DND-41 (cell line): ENCODE measurements around the gene RNU6-1.
A peak's percentile ranks its signal among the peaks of the same experiment; 100 is the strongest.

Experiments
- ATAC-seq: fragments of 200-7000 bp; cut with Tn5 transposase; 3 replicates; pipeline ENCODE4 v1.9.1; 2021; ENCODE audit warnings: low read depth; ENCODE audit not compliant: insufficient read depth
- DNase-seq: peaks from one replicate; pipeline ENCODE4 v3.0.0-alpha.2; 2020
- H2AFZ ChIP-seq: 2 replicates; pipeline ENCODE4 v1.6.0; 2012; ENCODE audit warnings: low read depth, low read length
- H3K27ac ChIP-seq: 2 replicates; pipeline ENCODE4 v1.5.1; 2012; ENCODE audit warnings: low read length, inconsistent platforms
- H3K27me3 ChIP-seq: fragments of 200-600 bp; sonication (generic); 2 replicates; pipeline ENCODE4 v1.6.0; 2012; ENCODE audit warnings: low read length, mild to moderate bottlenecking, inconsistent platforms; ENCODE audit not compliant: insufficient read depth, poor library complexity
- H3K36me3 ChIP-seq: 2 replicates; pipeline ENCODE4 v1.5.1; 2012; ENCODE audit warnings: low read length, inconsistent platforms; ENCODE audit not compliant: insufficient read depth
- H3K4me1 ChIP-seq: 2 replicates; pipeline ENCODE4 v1.5.1; 2012; ENCODE audit warnings: mild to moderate bottlenecking, low read length; ENCODE audit not compliant: insufficient read depth
- H3K4me2 ChIP-seq: 2 replicates; pipeline ENCODE4 v1.6.0; 2012; ENCODE audit warnings: mild to moderate bottlenecking, moderate library complexity, low read length, inconsistent platforms; ENCODE audit not compliant: insufficient read depth
- H3K4me3 ChIP-seq, 2 experiments: fragments of 200-600 bp in 1 of 2; shearing (Covaris generic) in 1 of 2; 2 replicates each; pipeline ENCODE4 v1.5.1; 2012 to 2016; ENCODE audit warnings: inconsistent platforms in 2 of 2, low read length in 2 of 2, mild to moderate bottlenecking in 2 of 2, low read depth in 1 of 2, moderate library complexity in 1 of 2
- H3K79me2 ChIP-seq: 2 replicates; pipeline ENCODE4 v1.6.0; 2012; ENCODE audit warnings: low read length, inconsistent platforms; ENCODE audit not compliant: insufficient read depth
- H3K9ac ChIP-seq: 2 replicates; pipeline ENCODE4 v1.6.0; 2012; ENCODE audit warnings: low read depth, mild to moderate bottlenecking, inconsistent platforms, low read length, moderate library complexity
- H3K9me3 ChIP-seq: 2 replicates; pipeline ENCODE4 v1.5.1; 2012; ENCODE audit warnings: low read length, moderate library complexity, mild to moderate bottlenecking, inconsistent platforms; ENCODE audit not compliant: insufficient read depth, severe bottlenecking
- H4K20me1 ChIP-seq: 2 replicates; pipeline ENCODE4 v1.6.0; 2012; ENCODE audit warnings: low read length; ENCODE audit not compliant: insufficient read depth
- CTCF ChIP-seq: IDR thresholded peaks from 2 replicates; pipeline ENCODE4 v1.5.1; 2012; ENCODE audit warnings: borderline replicate concordance, low read length, moderate library complexity, mild to moderate bottlenecking; ENCODE audit not compliant: poor library complexity, severe bottlenecking; ENCODE audit errors: extremely low read depth
- EZH2 ChIP-seq: IDR thresholded peaks from 3 replicates; pipeline ENCODE4 v1.6.1; 2012; ENCODE audit warnings: borderline replicate concordance, low read depth, mild to moderate bottlenecking, moderate library complexity, low read length, inconsistent platforms; ENCODE audit not compliant: severe bottlenecking

The RNU6-1 gene

GRCh38 chr15:67832897-67833709 lies 6.7 kb downstream of the RNU6-1 start:
- no peaks in the 10 kb centered on the region for H3K79me2 ChIP-seq
- no peak for ATAC-seq
- H2AFZ ChIP-seq = no peak overlapping the region
- peaks cover 16% of the 10 kb centered on the region for H3K4me1 ChIP-seq
- no peak overlapping the region for H3K4me2 ChIP-seq
- H3K27me3 ChIP-seq = no peaks in the 10 kb centered on the region
- no peaks in the 10 kb centered on the region; the same call in 1 of the 2 replicates for H3K36me3 ChIP-seq
- no peak overlapping the region for H3K9ac ChIP-seq
- TF ChIP-seq CTCF (no peak), EZH2 (no peak)
- no peaks in the 10 kb centered on the region for H3K9me3 ChIP-seq
- DNase-seq = no peak
- no peaks in the 10 kb centered on the region for H4K20me1 ChIP-seq
- no peak overlapping the region for H3K4me3 ChIP-seq
- no peak overlapping the region for H3K27ac ChIP-seq

GRCh38 chr15:67832031-67832551 lies 7.8 kb downstream of the RNU6-1 start:
- Histone ChIP-seq H3K9ac (no peak overlapping the region), H3K4me1 (peaks cover 15% of the 10 kb centered on the region), H3K4me3 (no peak overlapping the region), H3K79me2 (no peaks in the 10 kb centered on the region), H4K20me1 (no peaks in the 10 kb centered on the region), H2AFZ (no peak overlapping the region), H3K27ac (no peak overlapping the region), H3K9me3 (no peaks in the 10 kb centered on the region), H3K4me2 (no peak overlapping the region), H3K36me3 (no peaks in the 10 kb centered on the region; the same call in 1 of the 2 replicates), H3K27me3 (no peaks in the 10 kb centered on the region)
- TF ChIP-seq EZH2 (no peak), CTCF (peak; percentile 12)
- ATAC-seq (no peak), DNase-seq (no peak)

GRCh38 chr15:67831363-67831762 lies 8.5 kb downstream of the RNU6-1 start:
- no peaks in the 10 kb centered on the region for H3K9me3 ChIP-seq
- H4K20me1 ChIP-seq = no peaks in the 10 kb centered on the region
- H3K4me2 ChIP-seq = no peak overlapping the region
- no peak overlapping the region for H3K4me3 ChIP-seq
- no peak overlapping the region for H3K9ac ChIP-seq
- DNase-seq = no peak
- H3K4me1 ChIP-seq = peaks cover 8% of the 10 kb centered on the region
- peaks cover 1% of the 10 kb centered on the region for H3K36me3 ChIP-seq
- H2AFZ ChIP-seq = no peak overlapping the region
- H3K79me2 ChIP-seq = no peaks in the 10 kb centered on the region
- no peaks in the 10 kb centered on the region for H3K27me3 ChIP-seq
- TF ChIP-seq CTCF = no peak
- TF ChIP-seq EZH2 = no peak
- no peak for ATAC-seq
- H3K27ac ChIP-seq = peak overlapping the region; percentile 36; the same call in 1 of the 2 replicates
